ENCODE data around the gene ODAD4.

Gene ODAD4, protein sequence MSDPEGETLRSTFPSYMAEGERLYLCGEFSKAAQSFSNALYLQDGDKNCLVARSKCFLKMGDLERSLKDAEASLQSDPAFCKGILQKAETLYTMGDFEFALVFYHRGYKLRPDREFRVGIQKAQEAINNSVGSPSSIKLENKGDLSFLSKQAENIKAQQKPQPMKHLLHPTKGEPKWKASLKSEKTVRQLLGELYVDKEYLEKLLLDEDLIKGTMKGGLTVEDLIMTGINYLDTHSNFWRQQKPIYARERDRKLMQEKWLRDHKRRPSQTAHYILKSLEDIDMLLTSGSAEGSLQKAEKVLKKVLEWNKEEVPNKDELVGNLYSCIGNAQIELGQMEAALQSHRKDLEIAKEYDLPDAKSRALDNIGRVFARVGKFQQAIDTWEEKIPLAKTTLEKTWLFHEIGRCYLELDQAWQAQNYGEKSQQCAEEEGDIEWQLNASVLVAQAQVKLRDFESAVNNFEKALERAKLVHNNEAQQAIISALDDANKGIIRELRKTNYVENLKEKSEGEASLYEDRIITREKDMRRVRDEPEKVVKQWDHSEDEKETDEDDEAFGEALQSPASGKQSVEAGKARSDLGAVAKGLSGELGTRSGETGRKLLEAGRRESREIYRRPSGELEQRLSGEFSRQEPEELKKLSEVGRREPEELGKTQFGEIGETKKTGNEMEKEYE

DNA sequence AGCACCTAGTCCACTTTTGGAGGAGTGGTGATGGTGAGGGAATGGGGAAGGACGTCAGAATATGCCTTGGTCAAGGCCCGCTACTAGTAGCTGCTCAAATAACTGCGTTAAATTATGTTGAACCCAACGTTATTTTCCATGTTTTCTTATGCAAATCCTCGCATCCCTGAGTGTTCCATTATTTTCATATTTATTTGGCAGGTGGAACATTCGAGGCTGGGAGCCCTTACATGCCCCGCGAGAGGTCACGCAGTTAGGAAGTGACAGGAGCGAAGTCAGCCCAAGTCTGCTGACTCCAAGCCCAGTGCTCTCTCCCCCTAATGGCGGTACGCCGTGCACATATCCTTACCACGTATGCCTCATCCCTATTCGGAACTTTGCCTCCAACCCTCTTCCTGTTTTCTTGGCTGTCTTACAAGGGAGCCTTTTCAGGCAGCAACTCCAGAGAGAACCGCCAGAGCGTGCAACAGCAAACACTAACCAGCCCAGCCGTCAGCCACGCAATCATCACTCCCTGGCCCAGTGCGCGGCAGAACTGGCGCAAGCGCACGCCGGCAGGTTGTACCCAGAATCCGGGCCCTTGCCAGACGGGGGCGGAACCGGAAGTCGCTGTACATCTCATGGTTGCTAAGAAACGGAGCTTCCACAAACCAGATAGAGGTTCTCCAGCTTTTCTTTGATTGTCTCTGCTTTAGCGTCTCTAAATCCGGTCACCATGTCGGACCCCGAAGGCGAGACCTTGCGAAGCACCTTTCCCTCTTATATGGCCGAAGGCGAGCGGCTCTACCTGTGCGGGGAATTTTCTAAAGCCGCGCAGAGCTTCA is at the start of gene ODAD4:
Gene ODAD4 (plus strand): TSS at position 609 of the 824 bp plus-strand sequence. CDS start 107 bp downstream, at position 716.
- DNase-seq (ENCODE audit: low spot score) (peak; percentile 99), FAIRE-seq (peak; percentile 69)

DNA sequence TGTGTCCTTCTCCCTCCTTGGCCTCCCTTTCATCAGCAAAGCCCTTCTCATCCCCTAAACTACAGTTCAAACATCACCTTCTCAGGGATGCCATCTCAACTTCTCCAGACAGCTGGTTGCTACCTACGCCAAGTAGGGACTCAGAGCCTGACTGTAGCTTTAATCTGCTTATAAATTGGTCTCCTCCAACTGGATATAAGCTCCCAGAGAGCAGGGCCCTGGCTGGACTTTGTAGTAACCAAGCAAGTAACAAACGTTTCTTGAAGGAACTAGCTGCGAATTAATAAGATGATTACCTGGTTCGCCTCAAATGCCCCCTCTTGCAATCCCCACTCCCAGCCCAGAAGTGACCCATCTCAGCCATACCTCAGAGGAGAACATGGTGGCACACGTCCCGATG is 47.7 kb upstream of the ODAD4 start:
- no peak for DNase-seq (ENCODE audit: low spot score)
- FAIRE-seq: no peak

- FAIRE-seq: no peak
- DNase-seq (ENCODE audit: low spot score): no peak
These were observed 44.7 kb upstream of the ODAD4 start for GRCh38 chr17:41885733-41886132.

- FAIRE-seq (no peak), DNase-seq (ENCODE audit: low spot score) (no peak)
These were observed 42.0 kb upstream of the ODAD4 start for GRCh38 chr17:41888332-41888965.

- no peak for FAIRE-seq
These were observed 39.0 kb upstream of the ODAD4 start for GRCh38 chr17:41891135-41892020.

DNA sequence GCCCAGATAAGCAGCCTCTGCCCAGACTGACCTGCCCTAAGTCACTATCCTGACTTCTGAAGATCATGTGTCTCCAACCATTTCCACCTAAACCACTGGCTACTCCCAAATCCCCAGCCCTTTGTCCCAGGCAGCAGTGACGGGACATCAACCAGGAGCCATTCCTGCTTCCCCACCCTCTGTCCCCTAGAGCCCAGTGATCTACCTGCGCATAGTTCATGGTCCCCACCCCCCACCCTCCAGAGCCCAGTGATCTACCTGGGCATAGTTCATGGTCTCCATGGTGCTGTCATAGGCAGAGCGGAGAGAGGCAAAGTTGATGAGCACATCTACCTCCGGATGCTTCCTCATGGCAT is 38.4 kb upstream of the ODAD4 start:
- FAIRE-seq: no peak

More at GRCh38 chr17:41891135-41892020, 39.0 kb upstream of the ODAD4 start:
- no peak for DNase-seq (ENCODE audit: low spot score)

DNA sequence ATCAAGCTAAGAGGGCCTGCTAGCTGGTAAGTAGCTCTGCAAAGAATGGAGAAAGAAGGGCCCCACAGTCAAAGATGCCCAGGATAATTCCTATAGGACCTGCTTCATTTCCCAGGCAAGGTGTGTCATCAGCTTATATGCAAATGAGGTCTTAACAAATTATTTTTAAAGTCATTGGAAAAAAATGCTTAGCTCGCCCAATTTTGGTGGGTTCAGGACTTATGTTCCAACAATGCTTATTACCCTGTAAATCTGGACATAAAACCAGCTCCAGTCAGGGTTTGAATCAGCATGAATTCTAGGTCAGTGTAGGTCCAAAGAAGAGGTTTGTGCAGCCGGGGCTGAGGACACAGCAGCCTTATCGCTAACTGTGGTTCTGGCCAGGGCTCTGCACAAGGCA is 37.0 kb upstream of the ODAD4 start:
- FAIRE-seq (no peak), DNase-seq (ENCODE audit: low spot score) (no peak)

More for the DNA sequence above, 38.4 kb upstream of the ODAD4 start:
- no peak for DNase-seq (ENCODE audit: low spot score)

DNA sequence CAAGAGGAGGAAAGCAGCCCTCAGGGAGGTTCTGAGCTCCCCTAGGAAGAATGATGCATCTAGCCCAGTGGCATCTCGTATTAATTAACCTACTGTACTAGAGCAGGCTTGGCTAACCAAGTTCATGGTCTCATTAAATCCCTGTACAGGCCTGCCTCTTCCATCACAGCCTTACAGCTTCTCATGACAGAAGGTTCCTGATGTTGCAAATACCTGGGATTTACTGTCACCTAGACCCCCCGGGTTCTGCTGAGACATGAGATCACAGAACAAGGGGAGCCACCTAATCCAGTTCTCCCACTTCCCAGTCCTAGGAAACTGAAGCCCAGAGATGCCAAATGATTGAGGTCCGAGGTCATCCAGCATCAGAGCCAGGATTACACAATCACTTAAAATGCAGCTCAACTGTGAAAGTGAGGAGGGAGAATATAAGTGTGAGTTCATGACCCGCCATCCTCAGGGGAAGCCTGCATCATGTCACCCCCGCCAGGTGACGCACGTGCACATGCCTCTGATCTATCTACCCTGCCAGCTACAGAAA is 35.6 kb upstream of the ODAD4 start:
- FAIRE-seq: no peak
- DNase-seq (ENCODE audit: low spot score): no peak

DNA sequence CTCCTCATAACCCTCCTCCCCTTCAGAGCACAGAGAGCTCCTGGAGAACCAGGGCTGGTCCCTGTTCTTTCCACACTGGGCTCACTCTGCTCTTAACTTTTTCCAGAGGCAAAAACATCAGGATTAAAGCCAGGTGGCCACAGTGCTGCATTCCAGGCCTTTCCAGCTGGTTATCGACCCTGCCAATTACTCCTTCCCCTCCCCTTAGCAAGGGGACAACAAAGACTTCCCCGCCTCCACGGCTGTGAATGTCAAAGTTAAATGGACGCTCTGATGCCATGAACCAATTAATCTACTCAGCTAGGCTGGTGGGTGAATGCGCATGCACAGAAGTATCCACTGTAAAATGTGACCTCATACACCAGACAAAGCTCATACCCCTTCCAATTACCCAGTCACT is 34.8 kb upstream of the ODAD4 start:
- no peak for DNase-seq (ENCODE audit: low spot score)
- FAIRE-seq: no peak

DNA sequence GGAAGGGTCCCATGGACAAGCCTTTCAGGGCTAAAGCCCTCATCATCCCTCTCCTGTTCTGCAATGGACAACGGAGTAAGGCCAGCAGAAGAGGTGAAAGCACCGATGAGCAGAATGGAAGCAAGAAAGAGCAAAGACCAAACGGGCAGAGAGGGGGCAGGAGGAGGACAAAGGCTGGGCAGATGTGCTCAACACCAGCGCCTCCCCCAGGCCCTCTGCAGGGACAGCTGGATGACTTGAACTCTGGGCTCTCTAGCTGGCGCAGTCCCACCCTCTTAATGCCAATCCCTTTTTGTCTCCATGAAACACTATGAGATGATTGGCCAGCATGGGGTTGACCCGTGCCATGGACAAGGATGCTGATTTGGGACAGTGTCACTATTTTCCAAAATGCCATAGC is 33.7 kb upstream of the ODAD4 start:
- peak; percentile 35 for FAIRE-seq
- no peak for DNase-seq (ENCODE audit: low spot score)

GRCh38 chr17:41901646-41902045 is 28.8 kb upstream of the ODAD4 start:
- FAIRE-seq (no peak), DNase-seq (ENCODE audit: low spot score) (no peak)

- no peak for FAIRE-seq
- no peak for DNase-seq (ENCODE audit: low spot score)
These were observed 26.1 kb upstream of the ODAD4 start for GRCh38 chr17:41904242-41904841.

- FAIRE-seq: no peak
- DNase-seq (ENCODE audit: low spot score): no peak
These were observed 25.2 kb upstream of the ODAD4 start for GRCh38 chr17:41905172-41905571.

- DNase-seq (ENCODE audit: low spot score) (no peak), FAIRE-seq (peak; percentile 56)
These were observed 23.8 kb upstream of the ODAD4 start for GRCh38 chr17:41906465-41907184.

DNA sequence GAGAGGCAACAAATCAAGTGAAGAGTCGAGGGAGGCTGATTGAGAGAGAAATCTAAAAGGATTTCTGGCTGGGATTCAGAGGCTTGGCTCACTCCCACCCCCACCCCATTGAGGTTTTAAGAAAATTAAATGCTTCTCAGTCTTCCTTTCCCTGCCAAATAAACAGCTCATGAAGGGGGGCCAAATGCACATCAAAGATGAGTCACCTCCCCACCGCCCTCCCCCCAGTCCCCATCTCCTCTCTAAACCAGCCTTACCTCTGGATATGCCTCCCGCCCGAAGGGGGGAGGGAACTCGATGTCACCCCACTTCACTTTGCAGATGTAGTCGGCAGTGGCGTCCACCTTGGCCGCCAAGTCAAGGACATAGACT is 23.2 kb upstream of the ODAD4 start:
- DNase-seq (ENCODE audit: low spot score) (peak; percentile 63), FAIRE-seq (peak; percentile 91)

- FAIRE-seq (no peak), DNase-seq (ENCODE audit: low spot score) (no peak)
These were observed 22.5 kb upstream of the ODAD4 start for GRCh38 chr17:41907633-41908539.

GRCh38 chr17:41909088-41909487 is 21.3 kb upstream of the ODAD4 start:
- no peak for DNase-seq (ENCODE audit: low spot score)
- no peak for FAIRE-seq

Data from urothelium cell line (cell line).